ENCODE measurements around the gene KCNAB1. TPM values are rescaled to one million over a fixed set of nuclear protein-coding genes. Genes with fewer than 3 reads are reported as not detected.

KCNAB1 gene
- total and polyA plus RNA-seq, 10 of the 15 experiments (the other 5 are each of a cell fraction or from before 2014, with no cell fraction given) = 0.11 to 0.69 (median 0.43) TPM; not detected in 6

GRCh38 chr3:156483961-156484787 lies 363.8 kb downstream of the KCNAB1 start:
- FAIRE-seq = peak; percentile 85
- Histone ChIP-seq H3K9me3 (replicated peaks; ENCODE audit: control insufficient read depth, insufficient read depth, low read length) (no peaks in the 10 kb centered on the region), H3K36me3 (ENCODE audit: control insufficient read depth in 2 of 2, insufficient read depth in 2 of 2, low read length in 1 of 2) (no peaks in the 10 kb centered on the region), H2AFZ (ENCODE audit: control insufficient read depth, low read depth, low read length) (peak overlapping the region; percentile 57), H4K20me1 (ENCODE audit: control insufficient read depth, insufficient read depth) (no peaks in the 10 kb centered on the region), H3K4me1 (ENCODE audit: control insufficient read depth, insufficient read depth, low read length) (peaks cover 15% of the 10 kb centered on the region), H3K4me2 (ENCODE audit: control insufficient read depth, insufficient read depth) (peak overlapping the region; percentile 92), H3K27ac (ENCODE audit: control insufficient read depth, insufficient read depth) (peak overlapping the region; percentile 89), H3K9ac (ENCODE audit: control insufficient read depth, insufficient read depth, low read length) (peak overlapping the region; percentile 42; the same call in 1 of the 2 replicates), H3K79me2 (ENCODE audit: control insufficient read depth, insufficient read depth, low read length) (no peaks in the 10 kb centered on the region), H3K4me3 (peak overlapping the region; percentile 67), H3K27me3 (replicated peaks in 1 of 2; ENCODE audit: control insufficient read depth in 2 of 2, insufficient read depth in 2 of 2, low read length in 1 of 2) (no peaks in the 10 kb centered on the region)
- DNase-seq (ENCODE audit: low read depth, low spot score) = peak; percentile 77
- RAD21 ChIA-PET (ENCODE audit: unreplicated experiment) = interaction anchor here (0.9 to 4.8 kb wide), 11 partner anchors 9 to 332 kb away, joined by 3 to 20 read pairs (median 4); partner anchors contain the start of gene SSR3
- BruUV-seq (replicated peaks) = no TSS peak
- intact Hi-C loops (cut with micrococcal nuclease; ENCODE audit: unreplicated experiment) (loop anchor here (1.0 kb wide), 1 partner anchor 190 kb away; the partner anchor contains the start of gene TIPARP), in situ Hi-C loops (cut with MboI) (no loop called here)
- ATAC-seq = peak; percentile 92
- POLR2A ChIA-PET = interaction anchor here (0.6 to 1.8 kb wide), 3 partner anchors 40 to 605 kb away, joined by 3 to 7 read pairs (median 4); partner anchors contain the start of gene SSR3
- 5% methylated on average over 6 of the region's 6 CpGs for WGBS (ENCODE audit: insufficient coverage, insufficient replicate concordance, low lambda C conversion rate, missing lambda C conversion rate)
- SMC1A ChIA-PET (ENCODE audit: uncharacterized antibody, unreplicated experiment) = interaction anchor here (0.8 to 9.6 kb wide), 9 partner anchors 9 to 189 kb away, joined by 3 to 72 read pairs (median 5); partner anchors contain the start of gene SSR3
- CTCF ChIA-PET = interaction anchor here (1.2 to 5.3 kb wide), 10 partner anchors 8 to 653 kb away, joined by 3 to 58 read pairs (median 8); no protein-coding TSS in a partner anchor
- TF ChIP-seq NR2C2 (IDR thresholded peaks at IDR 0.05; ENCODE audit: borderline replicate concordance, control insufficient read depth, insufficient read length, low read depth) (no peak), MEF2B (IDR thresholded peaks at IDR 0.05; ENCODE audit: partially characterized antibody, poor library complexity, severe bottlenecking) (peak; percentile 32), JUNB (IDR thresholded peaks at IDR 0.05) (peak; percentile 85), SKIL (IDR thresholded peaks at IDR 0.05; ENCODE audit: low read depth, poor library complexity, severe bottlenecking) (peak; percentile 51), E4F1 (IDR thresholded peaks at IDR 0.05; ENCODE audit: borderline replicate concordance, partially characterized antibody) (no peak), PML (IDR thresholded peaks at IDR 0.05; ENCODE audit: low read length) (peak; percentile 31; the same call in 1 of the 2 replicates), NFIC (IDR thresholded peaks at IDR 0.05; ENCODE audit: low read depth, low read length) (peak; percentile 79), GABPA (IDR thresholded peaks at IDR 0.05; ENCODE audit: low read depth) (peak; percentile 54; the same call in 1 of the 2 replicates), BACH1 (IDR thresholded peaks at IDR 0.05; ENCODE audit: borderline replicate concordance) (0 out of 2 replicates have a peak, but pooled peaks have one; percentile 40), JUND (IDR thresholded peaks at IDR 0.05; ENCODE audit: low read depth, low read length) (0 out of 2 replicates have a peak, but pooled peaks have one; percentile 36), CREM (IDR thresholded peaks at IDR 0.05; ENCODE audit: low read depth) (peak; percentile 20; the same call in 1 of the 2 replicates), RELB (IDR thresholded peaks at IDR 0.05; ENCODE audit: low read depth) (peak; percentile 35; the same call in 1 of the 2 replicates), BHLHE40 (IDR thresholded peaks at IDR 0.05; ENCODE audit: borderline replicate concordance in 1 of 2, low read depth in 2 of 2, low read length in 1 of 2) (peak; percentile 13 to 45; a peak in 2 of 4 replicates), TAF1 (IDR thresholded peaks at IDR 0.05; ENCODE audit: borderline replicate concordance, low read depth, low read length) (0 out of 2 replicates have a peak, but pooled peaks have one; percentile 30)
